Measurements from ENCODE around the gene YPEL2. TPM values are rescaled to one million over a fixed set of nuclear protein-coding genes. Genes with fewer than 3 reads are reported as not detected.

The YPEL2 gene
- total RNA-seq, 1 experiment from 2014 or later = 4.7 TPM

DNA sequence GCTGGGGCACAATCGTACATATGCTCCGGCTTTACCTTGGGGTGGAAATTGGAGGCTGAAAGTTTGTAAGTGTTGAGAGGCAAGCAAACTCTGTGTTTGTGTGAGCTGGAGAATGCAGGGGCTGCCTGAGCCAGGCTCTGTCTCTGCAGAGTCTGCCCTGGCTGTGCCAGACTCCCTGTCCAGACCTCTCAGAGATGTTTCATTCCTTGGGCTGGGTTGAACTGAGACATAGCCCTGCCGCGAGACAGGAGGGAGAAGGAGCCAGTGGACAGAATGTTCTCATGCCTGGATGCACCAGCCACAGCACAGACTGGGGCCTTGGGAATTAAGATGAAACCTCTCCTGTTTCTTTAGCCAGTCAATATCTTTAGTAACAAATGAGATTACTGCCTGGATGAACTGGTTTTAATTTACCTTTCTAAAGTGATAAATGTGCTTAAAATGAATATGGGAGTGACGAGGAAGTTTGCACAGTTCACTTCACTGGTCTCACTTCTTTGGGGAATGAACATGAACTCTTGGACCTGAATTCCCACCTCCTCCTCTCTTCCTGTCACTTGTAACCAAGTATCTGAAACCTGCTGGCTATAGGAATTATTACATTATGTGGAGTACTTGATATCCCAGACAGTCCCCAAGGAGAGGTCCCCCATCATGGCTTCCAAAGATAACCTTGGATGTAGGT, 40.1 kb downstream of the YPEL2 start:
- DNase-seq (ENCODE audit: low read depth, low spot score) = no peak
- Histone ChIP-seq H3K27me3 (ENCODE audit: insufficient read depth, low read length) (no peaks in the 10 kb centered on the region), H2AFZ (ENCODE audit: low read depth, low read length, poor library complexity, severe bottlenecking) (no peak overlapping the region), H3K27ac (ENCODE audit: low read depth, low read length) (no peak overlapping the region), H3K9me2 (ENCODE audit: insufficient read depth) (no peaks in the 10 kb centered on the region), H3K79me2 (ENCODE audit: insufficient read depth, low read length) (no peaks in the 10 kb centered on the region), H3K9me3 (ENCODE audit: control insufficient read depth in 1 of 2, insufficient read depth in 1 of 2, low read depth in 1 of 2, low read length in 2 of 2) (no peaks in the 10 kb centered on the region), H3K36me3 (ENCODE audit: control insufficient read depth in 1 of 2, insufficient read depth in 2 of 2, low read length in 2 of 2) (no peaks in the 10 kb centered on the region), H3K4me2 (ENCODE audit: low read length) (peak overlapping the region; percentile 18), H3K4me3 (replicated peaks in 1 of 2; ENCODE audit: low read depth in 1 of 2, low read length in 2 of 2) (no peak overlapping the region), H3K9ac (ENCODE audit: low read length) (no peak overlapping the region), H4K20me1 (ENCODE audit: insufficient read depth) (no peaks in the 10 kb centered on the region), H3K4me1 (ENCODE audit: control insufficient read depth in 1 of 2, insufficient read depth in 2 of 2, low read length in 2 of 2) (peaks cover 26 to 31% of the 10 kb centered on the region in 2 experiments)
- ChIA-PET RAD21 (ENCODE audit: low non-redundant PET in 1 of 2, low total read pairs in 2 of 2, uncharacterized antibody in 2 of 2, unreplicated experiment in 2 of 2) (no interaction called here), POLR2A (no interaction called here), CTCF (no interaction called here)
- BruUV-seq (replicated peaks) = no TSS peak
- no peak for ATAC-seq
- intact Hi-C loops (cut with micrococcal nuclease) = no loop called here
- TF ChIP-seq, protein P1, sequence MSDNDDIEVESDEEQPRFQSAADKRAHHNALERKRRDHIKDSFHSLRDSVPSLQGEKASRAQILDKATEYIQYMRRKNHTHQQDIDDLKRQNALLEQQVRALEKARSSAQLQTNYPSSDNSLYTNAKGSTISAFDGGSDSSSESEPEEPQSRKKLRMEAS (IDR thresholded peaks at IDR 0.05) = no peak
- no peak for TF ChIP-seq SIN3A (IDR thresholded peaks at IDR 0.05; ENCODE audit: low read depth)

DNA sequence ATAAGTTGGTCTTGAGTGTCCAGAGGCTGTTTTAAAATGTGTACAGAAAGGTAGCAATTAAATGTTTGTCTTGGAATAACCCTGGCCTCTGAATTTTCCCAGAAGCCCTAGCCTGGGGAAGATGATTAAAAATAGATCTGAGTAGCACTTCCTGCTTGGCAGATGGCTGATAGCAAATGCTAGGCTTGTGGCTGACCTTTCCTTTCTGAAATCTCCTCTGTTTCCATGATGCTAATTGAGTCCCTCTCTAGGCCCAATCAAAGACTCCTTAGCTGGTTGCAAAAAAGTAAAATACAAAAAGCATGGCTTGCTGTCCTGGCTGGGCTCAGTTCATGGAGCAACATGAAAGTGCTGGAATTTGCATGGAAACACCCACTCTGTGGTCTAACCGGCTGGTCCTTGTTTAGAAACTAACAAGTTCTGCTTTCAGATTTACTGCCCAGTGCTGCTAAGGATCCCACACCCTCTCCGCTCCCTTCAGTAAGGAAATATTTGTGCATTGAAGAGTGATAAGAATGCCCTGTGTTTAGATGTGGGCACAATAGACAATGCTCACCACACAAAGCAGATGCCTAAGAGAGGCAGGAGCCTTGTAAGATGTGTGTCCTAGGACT, 40.8 kb downstream of the YPEL2 start:
- Histone ChIP-seq H3K27ac (ENCODE audit: low read depth, low read length) (no peak overlapping the region), H3K36me3 (ENCODE audit: control insufficient read depth in 1 of 2, insufficient read depth in 2 of 2, low read length in 2 of 2) (no peaks in the 10 kb centered on the region), H3K9ac (ENCODE audit: low read length) (no peak overlapping the region), H3K4me3 (replicated peaks in 1 of 2; ENCODE audit: low read depth in 1 of 2, low read length in 2 of 2) (no peak overlapping the region), H3K79me2 (ENCODE audit: insufficient read depth, low read length) (no peaks in the 10 kb centered on the region), H3K9me3 (ENCODE audit: control insufficient read depth in 1 of 2, insufficient read depth in 1 of 2, low read depth in 1 of 2, low read length in 2 of 2) (no peaks in the 10 kb centered on the region), H3K9me2 (ENCODE audit: insufficient read depth) (no peaks in the 10 kb centered on the region), H2AFZ (ENCODE audit: low read depth, low read length, poor library complexity, severe bottlenecking) (no peak overlapping the region), H3K4me1 (ENCODE audit: control insufficient read depth in 1 of 2, insufficient read depth in 2 of 2, low read length in 2 of 2) (peaks cover 19 to 25% of the 10 kb centered on the region in 2 experiments), H3K4me2 (ENCODE audit: low read length) (peak overlapping the region; percentile 18), H4K20me1 (ENCODE audit: insufficient read depth) (no peaks in the 10 kb centered on the region), H3K27me3 (ENCODE audit: insufficient read depth, low read length) (no peaks in the 10 kb centered on the region)
- no TSS peak for BruUV-seq (replicated peaks)
- DNase-seq (ENCODE audit: low read depth, low spot score) (no peak), ATAC-seq (no peak)
- POLR2A ChIA-PET = no interaction called here
- intact Hi-C loops (cut with micrococcal nuclease) = no loop called here
- RAD21 ChIA-PET (ENCODE audit: low non-redundant PET in 1 of 2, low total read pairs in 2 of 2, uncharacterized antibody in 2 of 2, unreplicated experiment in 2 of 2) = no interaction called here
- CTCF ChIA-PET = no interaction called here
- TF ChIP-seq, protein P1 (IDR thresholded peaks at IDR 0.05) = no peak
- TF ChIP-seq, protein P2, sequence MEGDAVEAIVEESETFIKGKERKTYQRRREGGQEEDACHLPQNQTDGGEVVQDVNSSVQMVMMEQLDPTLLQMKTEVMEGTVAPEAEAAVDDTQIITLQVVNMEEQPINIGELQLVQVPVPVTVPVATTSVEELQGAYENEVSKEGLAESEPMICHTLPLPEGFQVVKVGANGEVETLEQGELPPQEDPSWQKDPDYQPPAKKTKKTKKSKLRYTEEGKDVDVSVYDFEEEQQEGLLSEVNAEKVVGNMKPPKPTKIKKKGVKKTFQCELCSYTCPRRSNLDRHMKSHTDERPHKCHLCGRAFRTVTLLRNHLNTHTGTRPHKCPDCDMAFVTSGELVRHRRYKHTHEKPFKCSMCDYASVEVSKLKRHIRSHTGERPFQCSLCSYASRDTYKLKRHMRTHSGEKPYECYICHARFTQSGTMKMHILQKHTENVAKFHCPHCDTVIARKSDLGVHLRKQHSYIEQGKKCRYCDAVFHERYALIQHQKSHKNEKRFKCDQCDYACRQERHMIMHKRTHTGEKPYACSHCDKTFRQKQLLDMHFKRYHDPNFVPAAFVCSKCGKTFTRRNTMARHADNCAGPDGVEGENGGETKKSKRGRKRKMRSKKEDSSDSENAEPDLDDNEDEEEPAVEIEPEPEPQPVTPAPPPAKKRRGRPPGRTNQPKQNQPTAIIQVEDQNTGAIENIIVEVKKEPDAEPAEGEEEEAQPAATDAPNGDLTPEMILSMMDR (IDR thresholded peaks at IDR 0.05 in 2 of 3, conservative IDR thresholded peaks at IDR 0.05 in 1 of 3; ENCODE audit: borderline replicate concordance in 1 of 3, insufficient read depth in 1 of 3, low read depth in 2 of 3, low read length in 2 of 3) = no peak
- TF ChIP-seq SIN3A (IDR thresholded peaks at IDR 0.05; ENCODE audit: low read depth) (no peak), CBX3 (IDR thresholded peaks at IDR 0.05; ENCODE audit: low read depth) (no peak), JUND (IDR thresholded peaks at IDR 0.05) (no peak), CEBPB (IDR thresholded peaks at IDR 0.05; ENCODE audit: low read depth) (no peak), ZNF274 (IDR thresholded peaks at IDR 0.05; ENCODE audit: low read depth, low read length) (no peak), TCF7L2 (IDR thresholded peaks at IDR 0.05; ENCODE audit: borderline replicate concordance, extremely low read depth, insufficient read depth, insufficient read length) (no peak), SP1 (IDR thresholded peaks at IDR 0.05; ENCODE audit: low read depth) (no peak)
- TF ChIP-seq, protein P3, sequence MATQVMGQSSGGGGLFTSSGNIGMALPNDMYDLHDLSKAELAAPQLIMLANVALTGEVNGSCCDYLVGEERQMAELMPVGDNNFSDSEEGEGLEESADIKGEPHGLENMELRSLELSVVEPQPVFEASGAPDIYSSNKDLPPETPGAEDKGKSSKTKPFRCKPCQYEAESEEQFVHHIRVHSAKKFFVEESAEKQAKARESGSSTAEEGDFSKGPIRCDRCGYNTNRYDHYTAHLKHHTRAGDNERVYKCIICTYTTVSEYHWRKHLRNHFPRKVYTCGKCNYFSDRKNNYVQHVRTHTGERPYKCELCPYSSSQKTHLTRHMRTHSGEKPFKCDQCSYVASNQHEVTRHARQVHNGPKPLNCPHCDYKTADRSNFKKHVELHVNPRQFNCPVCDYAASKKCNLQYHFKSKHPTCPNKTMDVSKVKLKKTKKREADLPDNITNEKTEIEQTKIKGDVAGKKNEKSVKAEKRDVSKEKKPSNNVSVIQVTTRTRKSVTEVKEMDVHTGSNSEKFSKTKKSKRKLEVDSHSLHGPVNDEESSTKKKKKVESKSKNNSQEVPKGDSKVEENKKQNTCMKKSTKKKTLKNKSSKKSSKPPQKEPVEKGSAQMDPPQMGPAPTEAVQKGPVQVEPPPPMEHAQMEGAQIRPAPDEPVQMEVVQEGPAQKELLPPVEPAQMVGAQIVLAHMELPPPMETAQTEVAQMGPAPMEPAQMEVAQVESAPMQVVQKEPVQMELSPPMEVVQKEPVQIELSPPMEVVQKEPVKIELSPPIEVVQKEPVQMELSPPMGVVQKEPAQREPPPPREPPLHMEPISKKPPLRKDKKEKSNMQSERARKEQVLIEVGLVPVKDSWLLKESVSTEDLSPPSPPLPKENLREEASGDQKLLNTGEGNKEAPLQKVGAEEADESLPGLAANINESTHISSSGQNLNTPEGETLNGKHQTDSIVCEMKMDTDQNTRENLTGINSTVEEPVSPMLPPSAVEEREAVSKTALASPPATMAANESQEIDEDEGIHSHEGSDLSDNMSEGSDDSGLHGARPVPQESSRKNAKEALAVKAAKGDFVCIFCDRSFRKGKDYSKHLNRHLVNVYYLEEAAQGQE (IDR thresholded peaks at IDR 0.05; ENCODE audit: low read depth) = no peak

Measured in HCT116 (cell line).